HCT116 (cell line): Measurements from ENCODE around the gene KCNE1. TPM values are rescaled to one million over a fixed set of nuclear protein-coding genes. Genes with fewer than 3 reads are reported as not detected.

Experiments used
- ATAC-seq: fragments of 200-7000 bp; cut with Tn5 transposase; 2 replicates; pipeline ENCODE4 v1.9.1; 2020; ENCODE audit warnings: mild to moderate bottlenecking, moderate library complexity
- BruUV-seq: library from RNA; stranded (reverse); fragments of 400-500 nt; replicated peaks from 2 replicates; lab custom pipeline; 2021; lab: Mats Ljungman, UMichigan
- CTCF ChIA-PET: fragments of 300-600 bp; sonication (Branson Sonifier 250); formaldehyde crosslinking; loops from one replicate; lab custom pipeline; 2021; ENCODE audit warnings: antibody characterized with exemption; lab: Charles Lee
- POLR2A ChIA-PET: fragments of 300-600, 350-600 bp; sonication (Branson Sonifier 250); formaldehyde crosslinking; loops from one replicate; lab custom pipeline; 2021; ENCODE audit warnings: antibody characterized with exemption; lab: Charles Lee
- RAD21 ChIA-PET, 2 experiments: fragments of 300-600 bp; sonication (Branson Sonifier 250); formaldehyde crosslinking; loops; one replicate each; lab custom pipeline; 2023; ENCODE audit warnings: low total read pairs in 2 of 2; ENCODE audit not compliant: uncharacterized antibody in 2 of 2, unreplicated experiment in 2 of 2, low non-redundant PET in 1 of 2; lab: Charles Lee
- DNase-seq: peaks from one replicate; pipeline ENCODE4 v3.0.0-alpha.2; 2010; ENCODE audit warnings: low read depth, low spot score
- H2AFZ ChIP-seq: fragments of 200-600 bp; shearing (Covaris generic), sonication (generic); 2 replicates; pipeline ENCODE4 v1.6.1; 2017; ENCODE audit warnings: low read depth, mixed run types, mixed read lengths, antibody characterized with exemption, low read length; ENCODE audit not compliant: poor library complexity, severe bottlenecking
- H3K27ac ChIP-seq: 2 replicates; pipeline ENCODE4 v1.5.1; 2012; ENCODE audit warnings: low read depth, low read length
- H3K27me3 ChIP-seq: fragments of 200-600 bp; sonication (generic); 2 replicates; pipeline ENCODE4 v1.6.1; 2016; ENCODE audit warnings: mixed run types, low read length, mixed read lengths; ENCODE audit not compliant: insufficient read depth
- H3K36me3 ChIP-seq, 2 experiments: fragments of 200-500 bp in 1 of 2; fragments of 200-600 bp in 1 of 2; sonication (Bioruptor generic) in 1 of 2; sonication (generic) in 1 of 2; 2 replicates each; pipeline versions ENCODE4 v1.5.1 to v1.6.1; 2014 to 2016; ENCODE audit warnings: low read length in 2 of 2, inconsistent platforms in 1 of 2, mixed read lengths in 1 of 2, mixed run types in 1 of 2; ENCODE audit not compliant: insufficient read depth in 2 of 2, control insufficient read depth in 1 of 2
- H3K4me1 ChIP-seq, 2 experiments: fragments of 200-600 bp in 1 of 2; sonication (generic) in 1 of 2; 2 replicates each; pipeline versions ENCODE4 v1.5.1 to v1.6.1; 2012 to 2017; ENCODE audit warnings: low read length in 2 of 2, inconsistent platforms in 1 of 2, mild to moderate bottlenecking in 1 of 2, mixed read lengths in 1 of 2, mixed run types in 1 of 2, moderate library complexity in 1 of 2; ENCODE audit not compliant: insufficient read depth in 2 of 2, control insufficient read depth in 1 of 2
- H3K4me2 ChIP-seq: fragments of 200-600 bp; sonication (generic); 2 replicates; pipeline ENCODE4 v1.6.1; 2017; ENCODE audit warnings: mixed run types, low read length, mixed read lengths
- H3K4me3 ChIP-seq, 2 experiments: fragments of 200-600 bp in 1 of 2; sonication (generic) in 1 of 2; replicated peaks in 1 of 2; 2 replicates each; pipeline ENCODE4 v1.5.1; 2011 to 2016; ENCODE audit warnings: low read length in 2 of 2, control low read depth in 1 of 2, low read depth in 1 of 2, mild to moderate bottlenecking in 1 of 2, mixed read lengths in 1 of 2, mixed run types in 1 of 2
- H3K79me2 ChIP-seq: fragments of 200-600 bp; sonication (generic); 2 replicates; pipeline ENCODE4 v1.6.1; 2017; ENCODE audit warnings: mild to moderate bottlenecking, mixed run types, low read length, moderate library complexity, mixed read lengths; ENCODE audit not compliant: insufficient read depth
- H3K9ac ChIP-seq: fragments of 200-600 bp; sonication (generic); 2 replicates; pipeline ENCODE4 v1.6.1; 2016; ENCODE audit warnings: low read length, mixed read lengths
- H3K9me2 ChIP-seq: fragments of 200-600 bp; sonication (generic), shearing (Covaris generic); 2 replicates; pipeline ENCODE4 v1.6.1; 2017; ENCODE audit warnings: mixed run types, mild to moderate bottlenecking, moderate library complexity; ENCODE audit not compliant: insufficient read depth
- H3K9me3 ChIP-seq, 2 experiments: fragments of 200-500 bp in 1 of 2; fragments of 200-600 bp in 1 of 2; sonication (Bioruptor generic) in 1 of 2; sonication (generic) in 1 of 2; 2 replicates each; pipeline ENCODE4 v1.6.1; 2014 to 2017; ENCODE audit warnings: low read length in 2 of 2, mixed read lengths in 2 of 2, inconsistent platforms in 1 of 2, low read depth in 1 of 2, mild to moderate bottlenecking in 1 of 2, mixed run types in 1 of 2, moderate library complexity in 1 of 2; ENCODE audit not compliant: control insufficient read depth in 1 of 2, insufficient read depth in 1 of 2
- H4K20me1 ChIP-seq: fragments of 200-600 bp; sonication (generic), shearing (Covaris generic); 2 replicates; pipeline ENCODE4 v1.6.1; 2017; ENCODE audit warnings: mixed run types, mild to moderate bottlenecking, moderate library complexity; ENCODE audit not compliant: insufficient read depth
- CEBPB ChIP-seq: IDR thresholded peaks from 2 replicates; pipeline ENCODE4 v1.6.1; 2012; ENCODE audit warnings: low read depth
- CTCF ChIP-seq, 3 experiments: fragments of 200-600 bp in 1 of 3; sonication (generic) in 1 of 3; IDR thresholded peaks in 2 of 3; conservative IDR thresholded peaks in 1 of 3; 2 replicates each; pipeline ENCODE4 v1.5.1; 2012 to 2017; ENCODE audit warnings: low read depth in 2 of 3, low read length in 2 of 3, antibody characterized with exemption in 1 of 3, borderline replicate concordance in 1 of 3, control low read depth in 1 of 3, mild to moderate bottlenecking in 1 of 3, mixed read lengths in 1 of 3, mixed run types in 1 of 3, moderate library complexity in 1 of 3; ENCODE audit not compliant: insufficient read depth in 1 of 3
- EGR1 ChIP-seq: IDR thresholded peaks from 2 replicates; pipeline ENCODE4 v1.6.1; 2012; ENCODE audit warnings: low read depth
- EZH2phosphoT487 ChIP-seq: fragments of 200-600 bp; IDR thresholded peaks from 2 replicates; pipeline ENCODE4 v1.6.1; 2018; ENCODE audit warnings: antibody characterized with exemption, borderline replicate concordance
- JUND ChIP-seq: IDR thresholded peaks from 2 replicates; pipeline ENCODE4 v1.6.1; 2012
- MAX ChIP-seq: IDR thresholded peaks from 2 replicates; pipeline ENCODE4 v1.6.1; 2012
- POLR2AphosphoS5 ChIP-seq: IDR thresholded peaks from 2 replicates; pipeline ENCODE4 v1.6.1; 2011; ENCODE audit warnings: mild to moderate bottlenecking, low read depth, low read length, moderate library complexity
- RAD21 ChIP-seq: IDR thresholded peaks from 2 replicates; pipeline ENCODE4 v1.6.1; 2012; ENCODE audit warnings: low read depth, mild to moderate bottlenecking
- REST ChIP-seq: IDR thresholded peaks from 2 replicates; pipeline ENCODE4 v1.6.1; 2012; ENCODE audit warnings: low read depth
- SIN3A ChIP-seq: IDR thresholded peaks from 2 replicates; pipeline ENCODE4 v1.6.1; 2012; ENCODE audit warnings: low read depth
- SP1 ChIP-seq: IDR thresholded peaks from 2 replicates; pipeline ENCODE4 v1.6.1; 2012; ENCODE audit warnings: low read depth
- SRF ChIP-seq: IDR thresholded peaks from 2 replicates; pipeline ENCODE4 v1.6.1; 2012; ENCODE audit warnings: low read depth
- TCF7L2 ChIP-seq: IDR thresholded peaks from 2 replicates; pipeline ENCODE4 v1.7.0; 2011; ENCODE audit warnings: borderline replicate concordance, inconsistent platforms; ENCODE audit not compliant: insufficient read depth, insufficient read length; ENCODE audit errors: extremely low read depth
- YY1 ChIP-seq: IDR thresholded peaks from 2 replicates; pipeline ENCODE4 v1.6.1; 2011; ENCODE audit warnings: low read length, low read depth, moderate library complexity, mild to moderate bottlenecking; ENCODE audit not compliant: insufficient replicate concordance; ENCODE audit errors: extremely low read depth
- ZBTB33 ChIP-seq: IDR thresholded peaks from 2 replicates; pipeline ENCODE4 v1.6.1; 2011; ENCODE audit warnings: mild to moderate bottlenecking, low read length, moderate library complexity; ENCODE audit not compliant: insufficient replicate concordance; ENCODE audit errors: extremely low read depth
- ZFX ChIP-seq: fragments of 450-650 bp; IDR thresholded peaks from 2 replicates; pipeline ENCODE4 v1.6.1; 2017
- ZNF274 ChIP-seq: fragments of 200-500 bp; sonication (Bioruptor generic); IDR thresholded peaks from 2 replicates; pipeline ENCODE4 v1.6.1; 2014; ENCODE audit warnings: mild to moderate bottlenecking, low read depth, low read length, inconsistent platforms
- intact Hi-C: fragments of 100-400 bp; cut with micrococcal nuclease; formaldehyde crosslinking; loops from 2 replicates; pipeline ENCODE4 v1.10.0; 2022
- total RNA-seq: library from RNA; stranded (reverse); gene quantifications from one replicate; pipeline ENCODE4 v1.2.1, GENCODE V29; 2021; ENCODE audit not compliant: unreplicated experiment

The KCNE1 gene
- total RNA-seq, 1 experiment from 2014 or later = not detected

- POLR2A ChIA-PET = no interaction called here
- no TSS peak for BruUV-seq
- no peak overlapping the region for H3K4me2 ChIP-seq
- TF ChIP-seq SIN3A = no peak
- no peak for TF ChIP-seq JUND
- TF ChIP-seq RAD21 = no peak
- no peak for TF ChIP-seq POLR2AphosphoS5
- no peak for TF ChIP-seq CTCF (IDR thresholded peaks at IDR 0.05 in 2 of 3, conservative IDR thresholded peaks at IDR 0.05 in 1 of 3; ENCODE audit: borderline replicate concordance in 1 of 3, insufficient read depth in 1 of 3, low read depth in 2 of 3, low read length in 2 of 3)
- no peak for TF ChIP-seq ZNF274
- TF ChIP-seq SRF = no peak
- TF ChIP-seq YY1 = no peak
- TF ChIP-seq CEBPB = no peak
- no peak for TF ChIP-seq MAX
- TF ChIP-seq REST = no peak
- TF ChIP-seq EGR1 = no peak
- TF ChIP-seq ZFX = no peak
- TF ChIP-seq SP1 = no peak
- TF ChIP-seq ZBTB33 = no peak
- no peak for TF ChIP-seq EZH2phosphoT487
- TF ChIP-seq TCF7L2 = no peak
- TF ChIP-seq, all 23 proteins: peak for 0
- Histone ChIP-seq H3K27ac (no peak overlapping the region), H2AFZ (no peak overlapping the region), H3K79me2 (no peaks in the 10 kb centered on the region), H3K27me3 (no peaks in the 10 kb centered on the region), H3K9ac (no peak overlapping the region), H3K4me3 (no peak overlapping the region), H3K36me3 (no peaks in the 10 kb centered on the region), H3K4me1 (no peaks in the 10 kb centered on the region), H3K9me3 (no peaks in the 10 kb centered on the region), H3K9me2 (no peaks in the 10 kb centered on the region), H4K20me1 (no peaks in the 10 kb centered on the region)
- DNase-seq (no peak), ATAC-seq (no peak)
- CTCF ChIA-PET = no interaction called here
- intact Hi-C loops = no loop called here
- RAD21 ChIA-PET = no interaction called here
Observed at GRCh38 chr21:34519016-34519415, 7.0 kb upstream of the KCNE1 start.
